Omental fat pad (tissue), 4 donors: ENCODE data around the gene MAP3K8. TPM values are rescaled to one million over a fixed set of nuclear protein-coding genes. Genes with fewer than 3 reads are reported as not detected.

Experiments
- ATAC-seq: fragments of 150-250 bp; one replicate; pipeline ENCODE4 v1.9.1; 2016; ENCODE audit warnings: mild to moderate bottlenecking, moderate library complexity; ENCODE audit not compliant: low FRiP score
- DNase-seq: peaks from one replicate; pipeline ENCODE4 v3.0.0-alpha.2; 2019; ENCODE audit warnings: low spot score
- CTCF ChIP-seq, 3 donors: fragments of 450-650 bp; IDR thresholded peaks; one replicate each; pipeline ENCODE4 v1.5.1; 2016 to 2017; ENCODE audit warnings: antibody characterized with exemption in 3 of 3, mild to moderate bottlenecking in 3 of 3, moderate library complexity in 2 of 3
- total RNA-seq, 4 donors: library from RNA; depleted of rRNA; stranded (reverse); fragments of >200 nt; gene quantifications; one replicate each; pipeline ENCODE4 v1.1.0, GENCODE V29; 2016

Gene MAP3K8
- total RNA-seq, 4 donors from 2014 or later: 52.3 to 113 (median 78.9) TPM

DNA sequence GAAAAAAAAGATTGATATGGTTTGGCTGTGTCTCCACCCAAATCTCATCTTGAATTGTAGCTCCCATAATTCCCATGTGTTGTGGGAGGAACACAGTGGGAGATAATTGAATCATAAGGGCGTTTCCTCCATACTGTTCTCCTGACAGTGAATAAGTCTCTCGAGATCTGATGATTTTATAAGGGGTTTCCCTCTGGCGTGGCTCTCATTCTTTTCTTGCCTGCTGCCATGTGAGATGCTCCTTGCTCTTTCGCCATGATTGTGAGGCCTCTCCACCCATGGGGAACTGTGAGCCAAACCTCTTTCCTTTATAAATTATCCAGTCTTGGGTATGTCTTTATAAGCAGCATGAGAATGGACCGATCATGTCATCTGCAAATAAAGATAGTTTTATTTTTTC is 29.4 kb upstream of the MAP3K8 start:
- TF ChIP-seq CTCF (IDR thresholded peaks at IDR 0.05): no peak
- ATAC-seq (no peak), DNase-seq (no peak)

DNA sequence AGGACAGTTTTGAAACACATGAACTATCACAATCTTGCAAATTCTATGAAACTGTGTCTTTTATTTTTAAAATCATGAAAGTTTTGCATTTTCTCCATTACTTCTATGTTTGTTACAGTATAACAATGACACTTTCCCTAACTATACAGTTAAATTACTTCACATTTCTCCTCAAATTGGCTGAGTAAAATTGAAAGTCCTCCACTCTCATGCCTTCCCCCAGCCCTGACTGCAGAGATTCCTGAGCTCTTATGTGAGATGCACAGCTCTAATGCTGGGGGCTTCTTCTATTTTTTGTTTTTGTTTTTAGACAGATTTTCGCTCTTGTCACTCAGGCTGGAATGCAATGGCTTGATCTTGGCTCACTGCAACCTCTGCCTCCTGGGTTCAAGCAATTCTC is 22.7 kb upstream of the MAP3K8 start:
- ATAC-seq (no peak), DNase-seq (no peak)
- no peak for TF ChIP-seq CTCF (IDR thresholded peaks at IDR 0.05)

DNA sequence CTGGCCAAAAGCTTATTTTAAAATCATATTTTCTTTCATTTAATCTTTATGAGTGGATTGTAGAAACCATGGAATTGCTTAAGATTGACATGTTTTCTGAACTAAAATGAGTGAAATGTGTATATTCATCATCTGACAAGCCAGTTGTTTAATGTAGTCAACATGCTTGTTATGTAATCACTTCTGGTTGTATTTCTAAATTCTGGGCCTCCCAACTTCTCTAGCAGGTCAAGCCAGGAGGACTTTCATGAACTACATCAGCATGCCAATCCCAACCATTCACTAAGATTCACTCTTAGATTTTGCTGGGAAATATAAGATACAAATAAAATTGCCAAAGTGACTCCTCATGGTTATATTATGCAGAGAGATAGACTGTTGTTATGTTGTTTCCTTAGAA is 21.1 kb upstream of the MAP3K8 start:
- no peak for TF ChIP-seq CTCF (IDR thresholded peaks at IDR 0.05)
- DNase-seq (no peak), ATAC-seq (no peak)

DNA sequence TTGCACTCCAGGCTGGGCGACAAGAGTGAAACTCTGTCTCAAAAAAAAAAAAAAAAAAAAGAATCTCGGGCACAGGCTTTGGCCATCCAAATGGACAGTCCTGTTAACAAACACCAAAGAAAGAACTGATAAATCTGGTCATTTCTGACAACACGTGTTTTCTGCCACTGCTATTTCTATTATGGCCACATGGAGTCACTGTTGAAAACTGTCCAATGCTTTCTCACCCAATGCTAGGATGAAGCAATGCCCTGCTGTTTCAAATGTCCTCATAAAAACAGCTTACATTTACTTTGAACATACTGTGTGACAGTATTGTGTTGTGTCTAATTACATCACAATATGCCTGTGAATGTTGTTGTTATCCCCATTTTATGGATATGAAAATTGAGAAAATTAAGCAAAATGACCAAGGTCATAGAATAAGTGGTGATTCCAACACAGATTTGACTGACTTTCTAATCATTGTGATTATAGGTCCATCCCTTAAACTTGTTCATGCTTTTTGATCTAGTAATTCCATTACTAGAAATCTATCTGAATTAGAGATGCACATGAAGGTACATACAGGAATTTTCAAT is 19.9 kb upstream of the MAP3K8 start:
- DNase-seq (no peak), ATAC-seq (peak; percentile 48)
- TF ChIP-seq CTCF (IDR thresholded peaks at IDR 0.05): peak in 2 of 3 donors; percentile 59 to 66

DNA sequence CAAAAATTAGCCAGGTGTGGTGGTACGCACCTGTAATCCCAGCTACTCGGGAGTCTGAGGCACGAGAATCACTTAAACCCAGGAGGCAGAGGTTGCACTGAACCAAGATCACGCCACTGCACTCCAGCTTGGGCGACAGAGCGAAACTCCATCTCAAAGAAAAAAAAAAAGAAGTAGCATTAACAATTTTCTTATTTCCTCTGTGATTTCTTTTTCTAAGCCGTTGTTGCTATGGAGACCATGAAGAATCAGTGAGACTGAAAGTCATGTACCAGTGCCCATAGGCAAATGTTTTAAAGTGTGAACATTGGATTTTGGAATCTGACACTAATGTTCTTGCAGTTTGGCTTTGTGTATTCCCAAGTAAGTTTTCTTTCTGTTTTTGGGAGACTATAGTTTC is 18.4 kb upstream of the MAP3K8 start:
- DNase-seq (no peak), ATAC-seq (no peak)
- no peak for TF ChIP-seq CTCF (IDR thresholded peaks at IDR 0.05)

DNA sequence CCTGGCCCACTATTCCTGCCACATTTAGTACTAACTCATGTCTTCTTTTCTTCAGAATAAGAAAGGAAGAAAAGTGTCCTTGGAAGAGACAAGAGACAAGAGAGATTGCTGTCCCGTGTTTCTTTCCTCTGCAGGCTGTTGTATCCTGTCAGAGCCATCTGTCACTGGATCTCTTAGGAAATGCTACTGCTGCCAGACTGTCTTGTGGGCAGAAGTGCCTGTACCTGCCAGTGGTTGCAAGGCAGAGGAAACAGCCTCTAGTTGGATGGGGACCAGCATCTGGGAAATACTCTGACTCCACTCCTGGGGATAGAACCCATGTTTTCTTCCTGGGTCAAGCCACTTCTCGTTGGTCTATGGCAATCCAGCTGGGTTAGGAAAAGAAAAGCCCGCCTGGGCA is 16.7 kb upstream of the MAP3K8 start:
- no peak for TF ChIP-seq CTCF (IDR thresholded peaks at IDR 0.05)
- no peak for DNase-seq
- no peak for ATAC-seq

- no peak for TF ChIP-seq CTCF (IDR thresholded peaks at IDR 0.05)
- ATAC-seq: no peak
- DNase-seq: no peak
These were observed 13.7 kb upstream of the MAP3K8 start for GRCh38 chr10:30420266-30420665.
